ENCODE results near the gene POLQ. TPM values are rescaled to one million over a fixed set of nuclear protein-coding genes. Genes with fewer than 3 reads are reported as not detected.

Gene POLQ
- total and polyA plus RNA-seq, 2 donors from 2014 or later, result 0.35 TPM; not detected in 1

DNA sequence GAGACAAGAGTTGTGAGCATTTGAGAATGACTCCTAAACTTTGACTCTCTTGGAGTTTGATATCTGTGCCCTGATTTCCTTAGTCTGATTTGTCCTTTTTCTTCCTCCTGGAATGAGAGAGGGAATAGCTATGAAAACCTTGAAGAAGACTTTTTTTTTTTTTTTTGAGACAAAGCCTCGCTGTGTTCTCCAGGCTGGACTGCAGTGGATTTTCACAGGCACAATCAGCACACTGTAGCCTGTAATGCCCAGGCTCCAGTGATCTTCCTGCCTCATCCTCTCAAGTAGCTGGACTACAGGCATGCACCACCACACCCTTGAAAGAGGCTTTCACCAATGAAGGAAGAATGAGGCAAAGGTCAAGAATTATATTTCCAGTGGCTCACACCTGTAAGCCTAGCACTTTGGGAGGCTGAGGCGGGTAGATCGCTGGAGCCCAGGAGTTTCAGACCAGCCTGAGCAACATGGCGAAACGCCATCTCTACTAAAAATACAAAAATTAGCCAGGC lies 11.7 kb upstream of the POLQ start:
- Histone ChIP-seq H3K4me1 (ENCODE audit: control insufficient read depth in 2 of 3, insufficient read depth in 2 of 3, low read depth in 1 of 3, low read length in 3 of 3) (no peaks in the 10 kb centered on the region), H3K27me3 (ENCODE audit: control insufficient read depth, insufficient read depth, low read length) (no peaks in the 10 kb centered on the region), H3K27ac (ENCODE audit: low read depth in 2 of 2, low read length in 2 of 2) (no peak overlapping the region), H3K36me3 (ENCODE audit: control insufficient read depth in 2 of 3, insufficient read depth in 3 of 3, low read length in 3 of 3) (no peaks in the 10 kb centered on the region), H3K4me3 (ENCODE audit: low read length in 3 of 3) (no peak overlapping the region), H3K9me3 (ENCODE audit: control insufficient read depth in 2 of 3, insufficient read depth in 1 of 3, low read length in 3 of 3) (no peaks in the 10 kb centered on the region), H3K9ac (ENCODE audit: low read length in 3 of 3) (no peak overlapping the region)
- FAIRE-seq, result no peak
- DNase-seq, result no peak
- TF ChIP-seq, protein P1, sequence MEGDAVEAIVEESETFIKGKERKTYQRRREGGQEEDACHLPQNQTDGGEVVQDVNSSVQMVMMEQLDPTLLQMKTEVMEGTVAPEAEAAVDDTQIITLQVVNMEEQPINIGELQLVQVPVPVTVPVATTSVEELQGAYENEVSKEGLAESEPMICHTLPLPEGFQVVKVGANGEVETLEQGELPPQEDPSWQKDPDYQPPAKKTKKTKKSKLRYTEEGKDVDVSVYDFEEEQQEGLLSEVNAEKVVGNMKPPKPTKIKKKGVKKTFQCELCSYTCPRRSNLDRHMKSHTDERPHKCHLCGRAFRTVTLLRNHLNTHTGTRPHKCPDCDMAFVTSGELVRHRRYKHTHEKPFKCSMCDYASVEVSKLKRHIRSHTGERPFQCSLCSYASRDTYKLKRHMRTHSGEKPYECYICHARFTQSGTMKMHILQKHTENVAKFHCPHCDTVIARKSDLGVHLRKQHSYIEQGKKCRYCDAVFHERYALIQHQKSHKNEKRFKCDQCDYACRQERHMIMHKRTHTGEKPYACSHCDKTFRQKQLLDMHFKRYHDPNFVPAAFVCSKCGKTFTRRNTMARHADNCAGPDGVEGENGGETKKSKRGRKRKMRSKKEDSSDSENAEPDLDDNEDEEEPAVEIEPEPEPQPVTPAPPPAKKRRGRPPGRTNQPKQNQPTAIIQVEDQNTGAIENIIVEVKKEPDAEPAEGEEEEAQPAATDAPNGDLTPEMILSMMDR (IDR thresholded peaks at IDR 0.05; ENCODE audit: borderline replicate concordance, extremely low read depth, insufficient read depth), result no peak
- intact Hi-C loops (cut with DNase I), result no loop called here

- DNase-seq (no peak), FAIRE-seq (no peak)
- intact Hi-C loops (cut with DNase I), result no loop called here
- H3K27me3 ChIP-seq (ENCODE audit: control insufficient read depth, insufficient read depth, low read length), result no peaks in the 10 kb centered on the region
- H3K9me3 ChIP-seq (ENCODE audit: control insufficient read depth in 2 of 3, insufficient read depth in 1 of 3, low read length in 3 of 3), result no peaks in the 10 kb centered on the region
- no peak overlapping the region for H3K9ac ChIP-seq (ENCODE audit: low read length in 3 of 3)
- no peak overlapping the region for H3K27ac ChIP-seq (ENCODE audit: low read depth in 2 of 2, low read length in 2 of 2)
- TF ChIP-seq, protein P1 (IDR thresholded peaks at IDR 0.05; ENCODE audit: borderline replicate concordance, extremely low read depth, insufficient read depth), result no peak
- H3K36me3 ChIP-seq (ENCODE audit: control insufficient read depth in 2 of 3, insufficient read depth in 3 of 3, low read length in 3 of 3), result no peaks in the 10 kb centered on the region
- no peak overlapping the region for H3K4me3 ChIP-seq (ENCODE audit: low read length in 3 of 3)
- H3K4me1 ChIP-seq (ENCODE audit: control insufficient read depth in 2 of 3, insufficient read depth in 2 of 3, low read depth in 1 of 3, low read length in 3 of 3), result no peaks in the 10 kb centered on the region
Measured at GRCh38 chr3:121552797-121553196, 7.0 kb upstream of the POLQ start.

- Histone ChIP-seq H3K27me3 (ENCODE audit: control insufficient read depth, insufficient read depth, low read length) (no peaks in the 10 kb centered on the region), H3K36me3 (ENCODE audit: control insufficient read depth in 2 of 3, insufficient read depth in 3 of 3, low read length in 3 of 3) (no peaks in the 10 kb centered on the region), H3K4me3 (ENCODE audit: low read length in 3 of 3) (no peak overlapping the region), H3K27ac (ENCODE audit: low read depth in 2 of 2, low read length in 2 of 2) (no peak overlapping the region), H3K9ac (ENCODE audit: low read length in 3 of 3) (no peak overlapping the region), H3K4me1 (ENCODE audit: control insufficient read depth in 2 of 3, insufficient read depth in 2 of 3, low read depth in 1 of 3, low read length in 3 of 3) (no peaks in the 10 kb centered on the region), H3K9me3 (ENCODE audit: control insufficient read depth in 2 of 3, insufficient read depth in 1 of 3, low read length in 3 of 3) (no peaks in the 10 kb centered on the region)
- FAIRE-seq, result no peak
- peak in 1 of 5 donors; percentile 6 for DNase-seq
- intact Hi-C loops (cut with DNase I), result no loop called here
- TF ChIP-seq, protein P1 (IDR thresholded peaks at IDR 0.05; ENCODE audit: borderline replicate concordance, extremely low read depth, insufficient read depth), result no peak
Measured at GRCh38 chr3:121552379-121552778, 6.6 kb upstream of the POLQ start.

DNA sequence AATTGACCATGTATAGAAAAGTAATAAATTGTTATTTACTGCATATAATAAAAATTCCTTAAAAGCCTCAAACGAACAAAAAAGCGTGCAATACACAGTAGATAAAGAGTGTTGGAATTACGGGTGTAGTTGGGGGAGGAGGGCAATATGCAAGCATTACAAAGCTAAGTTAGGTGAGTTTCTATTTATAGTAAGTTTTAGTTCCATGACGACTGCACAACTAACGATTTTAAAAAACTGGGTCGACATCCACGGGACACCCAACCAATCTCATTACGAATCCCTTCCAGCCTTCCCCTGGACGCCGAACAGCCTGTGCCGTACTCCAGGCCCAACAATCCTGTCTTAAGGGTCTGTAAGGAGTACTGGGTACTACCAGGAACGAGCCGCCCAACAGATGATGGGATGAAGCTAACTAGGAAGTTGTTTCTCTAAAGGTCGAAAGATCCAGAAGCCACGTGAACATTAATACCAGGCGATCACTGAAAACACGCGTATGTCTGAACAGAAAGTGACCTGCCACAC lies 677 bp downstream of the POLQ start:
- no peaks in the 10 kb centered on the region for H3K9me3 ChIP-seq (ENCODE audit: control insufficient read depth in 2 of 3, insufficient read depth in 1 of 3, low read length in 3 of 3)
- FAIRE-seq (no peak), DNase-seq (no peak)
- peak overlapping the region in 1 of 3 donors; percentile 36 for H3K9ac ChIP-seq (ENCODE audit: low read length in 3 of 3)
- no peaks in the 10 kb centered on the region for H3K36me3 ChIP-seq (ENCODE audit: control insufficient read depth in 2 of 3, insufficient read depth in 3 of 3, low read length in 3 of 3)
- H3K27ac ChIP-seq (ENCODE audit: low read depth in 2 of 2, low read length in 2 of 2), result no peak overlapping the region
- H3K4me1 ChIP-seq (ENCODE audit: control insufficient read depth in 2 of 3, insufficient read depth in 2 of 3, low read depth in 1 of 3, low read length in 3 of 3), result peaks cover 0 to 4% (median 0%) of the 10 kb centered on the region in 3 donors
- no peaks in the 10 kb centered on the region for H3K27me3 ChIP-seq (ENCODE audit: control insufficient read depth, insufficient read depth, low read length)
- TF ChIP-seq, protein P1 (IDR thresholded peaks at IDR 0.05; ENCODE audit: borderline replicate concordance, extremely low read depth, insufficient read depth), result no peak
- intact Hi-C loops (cut with DNase I), result no loop called here
- H3K4me3 ChIP-seq (ENCODE audit: low read length in 3 of 3), result peak overlapping the region; percentile 48 to 95 (median 78)
